Body of pancreas (tissue), 4 donors: Measurements from ENCODE around the gene LRRC3B.

Source experiments
- CTCF ChIP-seq, 7 experiments: fragments of 450-650 bp in 4 of 7; fragments of 200-600 bp in 3 of 7; sonication (generic) in 3 of 7; IDR thresholded peaks; one replicate each; pipeline ENCODE4 v1.5.1; 2016 to 2019; ENCODE audit warnings: antibody characterized with exemption in 7 of 7
- POLR2A ChIP-seq, 3 donors: fragments of 450-650 bp; IDR thresholded peaks; one replicate each; pipeline ENCODE4 v1.6.1; 2016; ENCODE audit warnings: antibody characterized with exemption in 3 of 3, mild to moderate bottlenecking in 2 of 3

GRCh38 chr3:26675336-26675735 lies 52.8 kb downstream of the LRRC3B start:
- TF ChIP-seq POLR2A (IDR thresholded peaks at IDR 0.05) (no peak), CTCF (IDR thresholded peaks at IDR 0.05) (no peak)
